GM21528 (cell line): Measurements from ENCODE around the gene HDAC8.
"Not testable (repeated sequence)": the region's sequence is repeated elsewhere in the genome, so short reads cannot be mapped to it uniquely, and the experiment has no call there.

Source experiments
- ATAC-seq: cut with Tn5 transposase; IDR thresholded peaks from one replicate; pipeline ENCODE4 v1.9.1; 2021; ENCODE audit warnings: mild to moderate bottlenecking, moderate library complexity; ENCODE audit not compliant: unreplicated experiment, low FRiP score

Gene HDAC8

GRCh38 chrX:72572248-72573157, at the start of gene HDAC8:
TSS of gene HDAC8 (minus strand) at chrX:72572843. CDS start at chrX:72572761, 82 bp downstream.
- ATAC-seq, result peak; percentile 97

- ATAC-seq, result peak; percentile 74
Measured at GRCh38 chrX:72621625-72622485, 49.2 kb upstream of the HDAC8 start.

- ATAC-seq, result no peak
Measured at GRCh38 chrX:72621163-72621562, 48.5 kb upstream of the HDAC8 start.

GRCh38 chrX:72620550-72621145, 48.0 kb upstream of the HDAC8 start:
- ATAC-seq, result no peak

GRCh38 chrX:72609313-72609712, 36.7 kb upstream of the HDAC8 start:
- no peak for ATAC-seq

- ATAC-seq, result no peak
Measured at GRCh38 chrX:72604705-72605104, 32.1 kb upstream of the HDAC8 start.

- ATAC-seq, result no peak
Measured at GRCh38 chrX:72604112-72604511, 31.5 kb upstream of the HDAC8 start.

- ATAC-seq, result not testable (repeated sequence)
Measured at GRCh38 chrX:72591038-72591437, 18.4 kb upstream of the HDAC8 start.

GRCh38 chrX:72584163-72584562, 11.5 kb upstream of the HDAC8 start:
- no peak for ATAC-seq

GRCh38 chrX:72576141-72576894, 3.7 kb upstream of the HDAC8 start:
- no peak for ATAC-seq

GRCh38 chrX:72573158-72573511, 492 bp upstream of the HDAC8 start:
- peak; percentile 37 for ATAC-seq

- no peak for ATAC-seq
Measured at GRCh38 chrX:72569786-72570185, 2.9 kb downstream of the HDAC8 start.

GRCh38 chrX:72568406-72569092, 4.1 kb downstream of the HDAC8 start:
- ATAC-seq, result no peak

- no peak for ATAC-seq
Measured at GRCh38 chrX:72566448-72566847, 6.2 kb downstream of the HDAC8 start.

- ATAC-seq, result not testable (repeated sequence)
Measured at GRCh38 chrX:72559655-72560054, 13.0 kb downstream of the HDAC8 start.

GRCh38 chrX:72554448-72555140, 18.0 kb downstream of the HDAC8 start:
- no peak for ATAC-seq

- ATAC-seq, result not testable (repeated sequence)
Measured at GRCh38 chrX:72552443-72552842, 20.2 kb downstream of the HDAC8 start.

GRCh38 chrX:72545990-72546389, 26.7 kb downstream of the HDAC8 start:
- no peak for ATAC-seq

GRCh38 chrX:72540318-72540717, 32.3 kb downstream of the HDAC8 start:
- ATAC-seq, result no peak
